ENCODE measurements around the gene ASNS.
"Not testable (repeated sequence)": the region's sequence is repeated elsewhere in the genome, so short reads cannot be mapped to it uniquely, and the experiment has no call there.

ASNS gene, protein sequence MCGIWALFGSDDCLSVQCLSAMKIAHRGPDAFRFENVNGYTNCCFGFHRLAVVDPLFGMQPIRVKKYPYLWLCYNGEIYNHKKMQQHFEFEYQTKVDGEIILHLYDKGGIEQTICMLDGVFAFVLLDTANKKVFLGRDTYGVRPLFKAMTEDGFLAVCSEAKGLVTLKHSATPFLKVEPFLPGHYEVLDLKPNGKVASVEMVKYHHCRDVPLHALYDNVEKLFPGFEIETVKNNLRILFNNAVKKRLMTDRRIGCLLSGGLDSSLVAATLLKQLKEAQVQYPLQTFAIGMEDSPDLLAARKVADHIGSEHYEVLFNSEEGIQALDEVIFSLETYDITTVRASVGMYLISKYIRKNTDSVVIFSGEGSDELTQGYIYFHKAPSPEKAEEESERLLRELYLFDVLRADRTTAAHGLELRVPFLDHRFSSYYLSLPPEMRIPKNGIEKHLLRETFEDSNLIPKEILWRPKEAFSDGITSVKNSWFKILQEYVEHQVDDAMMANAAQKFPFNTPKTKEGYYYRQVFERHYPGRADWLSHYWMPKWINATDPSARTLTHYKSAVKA

DNA sequence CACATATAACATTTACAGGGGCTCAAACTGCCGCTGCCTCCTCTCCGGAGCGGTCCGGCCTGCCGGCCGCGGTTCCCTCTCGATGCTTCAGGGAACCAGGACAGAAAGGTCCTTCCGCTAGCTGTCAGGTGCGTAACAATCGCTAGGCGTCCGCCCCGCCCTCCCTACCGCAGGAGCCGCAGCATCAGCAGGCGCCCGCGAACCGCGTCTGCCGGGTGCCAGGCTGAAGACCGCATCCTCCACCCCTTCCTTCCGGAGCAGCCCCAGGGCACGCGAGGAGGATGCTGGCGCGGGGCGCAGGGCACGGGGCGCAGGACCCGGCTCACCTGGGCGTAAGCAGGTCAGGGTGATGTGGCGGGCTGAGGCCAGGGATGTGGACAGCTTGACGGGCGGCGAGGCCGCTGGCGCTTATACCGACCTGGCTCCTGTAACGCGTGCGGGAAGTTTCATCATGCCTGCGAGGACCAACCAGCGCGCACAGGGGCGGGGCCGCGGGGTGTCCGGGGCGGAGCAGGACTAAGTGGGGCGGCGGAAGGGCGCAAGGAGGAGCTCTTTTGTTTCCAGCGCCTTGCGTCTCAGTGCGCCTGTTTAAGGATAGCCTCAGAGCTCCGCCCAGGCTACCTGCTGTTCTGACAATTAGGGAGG, at the start of gene ASNS:
ASNS (minus strand) TSS at position 384 of the 645 bp plus-strand sequence. CDS start 3,252 bp downstream, outside the sequence.
- Mint-ChIP-seq H3K9me3 (ENCODE audit: low read depth) (no peaks in the 10 kb centered on the region), H3K4me3 (peak within 1 kb of the TSS; percentile 91), H3K27ac (peak within 1 kb of the TSS; percentile 88), H3K36me3 (peaks cover 10% of the 10 kb centered on the region), H3K27me3 (no peaks in the 10 kb centered on the region), H3K4me1 (ENCODE audit: low read depth) (peaks cover 16% of the 10 kb centered on the region)

DNA sequence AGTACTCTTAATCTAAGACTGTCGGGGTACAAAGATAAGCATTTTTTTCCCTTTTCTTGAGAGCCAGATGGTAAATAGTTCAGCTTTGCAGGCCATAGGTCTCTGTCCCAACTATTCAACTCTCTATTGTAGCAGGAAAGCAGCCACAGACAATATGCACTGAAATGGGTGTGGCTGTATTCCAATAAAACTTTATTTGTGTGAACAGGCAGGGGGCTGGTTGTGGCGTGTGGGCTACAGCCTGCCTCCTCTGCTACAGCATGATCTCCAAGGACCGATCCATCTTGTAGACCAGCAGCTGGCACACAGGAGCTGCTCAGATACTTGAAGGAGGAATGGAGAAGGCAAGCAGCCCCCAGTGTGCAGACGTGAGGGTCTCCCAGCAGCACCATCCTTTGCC, 49.0 kb upstream of the ASNS start:
- H3K27ac Mint-ChIP-seq; H3K36me3 Mint-ChIP-seq; H3K4me3 Mint-ChIP-seq; H3K27me3 Mint-ChIP-seq; H3K4me1 Mint-ChIP-seq (ENCODE audit: low read depth); H3K9me3 Mint-ChIP-seq (ENCODE audit: low read depth): not testable (repeated sequence)

- not testable (repeated sequence) for H3K4me3 Mint-ChIP-seq; H3K27me3 Mint-ChIP-seq; H3K36me3 Mint-ChIP-seq; H3K27ac Mint-ChIP-seq; H3K9me3 Mint-ChIP-seq (ENCODE audit: low read depth); H3K4me1 Mint-ChIP-seq (ENCODE audit: low read depth)
Observed at GRCh38 chr7:97915267-97915666, 43.1 kb upstream of the ASNS start.

GRCh38 chr7:97912294-97912693, 40.1 kb upstream of the ASNS start:
- H3K4me3 Mint-ChIP-seq; H3K27me3 Mint-ChIP-seq; H3K4me1 Mint-ChIP-seq (ENCODE audit: low read depth); H3K36me3 Mint-ChIP-seq; H3K27ac Mint-ChIP-seq; H3K9me3 Mint-ChIP-seq (ENCODE audit: low read depth): not testable (repeated sequence)

DNA sequence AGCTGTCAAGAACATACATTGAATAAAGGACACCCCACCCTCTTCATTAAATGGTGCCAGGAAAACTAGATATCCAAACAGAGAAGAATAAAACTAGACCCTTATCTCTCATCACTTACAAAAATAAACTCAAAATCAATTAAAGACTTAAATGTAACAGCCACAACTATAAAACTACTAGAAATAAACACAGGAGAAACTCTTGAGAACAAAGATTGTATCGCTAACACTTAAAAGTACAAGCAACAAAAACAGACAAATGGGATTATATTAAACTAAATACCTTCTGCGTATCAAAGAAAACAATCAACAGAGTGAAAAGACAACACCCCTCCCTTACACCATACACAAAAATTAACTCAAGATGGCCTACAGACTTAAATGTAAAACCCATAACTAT, 24.7 kb upstream of the ASNS start:
- H3K36me3 Mint-ChIP-seq: peaks cover 13% of the 10 kb centered on the region
- H3K27ac Mint-ChIP-seq; H3K4me1 Mint-ChIP-seq (ENCODE audit: low read depth); H3K9me3 Mint-ChIP-seq (ENCODE audit: low read depth); H3K27me3 Mint-ChIP-seq; H3K4me3 Mint-ChIP-seq: not testable (repeated sequence)

DNA sequence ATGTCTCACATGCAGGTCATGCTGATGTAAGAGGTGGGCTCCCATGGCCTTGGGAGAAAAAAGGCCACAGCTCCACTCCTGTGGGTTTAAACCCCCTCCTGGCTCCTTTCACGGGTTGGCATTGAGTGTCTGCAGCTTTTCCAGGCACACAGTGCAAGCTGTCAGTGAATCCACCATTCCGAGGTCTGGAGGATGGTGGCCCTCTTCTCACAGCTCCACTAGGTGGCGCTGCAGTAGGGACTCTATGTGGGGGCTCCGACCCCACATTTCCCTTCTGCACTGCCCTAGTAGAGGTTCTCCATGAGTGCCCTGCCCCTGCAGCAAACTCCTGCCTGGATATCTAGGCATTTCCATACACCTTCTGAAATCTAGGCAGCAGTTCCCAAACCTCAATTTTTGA, 19.5 kb upstream of the ASNS start:
- H3K9me3 Mint-ChIP-seq (ENCODE audit: low read depth); H3K27me3 Mint-ChIP-seq; H3K27ac Mint-ChIP-seq; H3K4me3 Mint-ChIP-seq; H3K4me1 Mint-ChIP-seq (ENCODE audit: low read depth): not testable (repeated sequence)
- H3K36me3 Mint-ChIP-seq: peaks cover 20% of the 10 kb centered on the region

DNA sequence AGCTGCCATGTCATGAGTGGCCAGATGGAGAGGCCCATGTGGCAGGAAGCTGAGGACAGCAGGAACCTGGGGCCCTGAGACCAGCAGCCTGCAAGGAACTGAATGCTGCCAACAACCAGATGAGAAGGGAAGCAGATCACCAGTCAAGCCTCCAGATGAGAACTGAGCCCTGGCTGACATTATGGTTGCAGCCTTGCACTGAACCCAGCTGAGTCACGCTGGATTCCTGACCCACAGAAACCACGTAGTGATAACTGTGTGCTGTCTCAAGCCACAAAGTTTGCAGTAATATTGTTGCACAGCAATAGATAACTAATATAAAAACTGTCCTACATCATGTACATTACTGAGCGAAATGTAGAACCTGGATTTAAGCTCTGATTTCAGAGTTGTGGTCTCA, 7.3 kb upstream of the ASNS start:
- not testable (repeated sequence) for H3K9me3 Mint-ChIP-seq (ENCODE audit: low read depth); H3K4me1 Mint-ChIP-seq (ENCODE audit: low read depth); H3K36me3 Mint-ChIP-seq; H3K4me3 Mint-ChIP-seq; H3K27me3 Mint-ChIP-seq; H3K27ac Mint-ChIP-seq

GRCh38 chr7:97874894-97875293, 2.7 kb upstream of the ASNS start:
- H3K27me3 Mint-ChIP-seq; H3K27ac Mint-ChIP-seq; H3K9me3 Mint-ChIP-seq (ENCODE audit: low read depth); H3K36me3 Mint-ChIP-seq; H3K4me3 Mint-ChIP-seq: not testable (repeated sequence)
- peaks cover 14% of the 10 kb centered on the region for H3K4me1 Mint-ChIP-seq (ENCODE audit: low read depth)

DNA sequence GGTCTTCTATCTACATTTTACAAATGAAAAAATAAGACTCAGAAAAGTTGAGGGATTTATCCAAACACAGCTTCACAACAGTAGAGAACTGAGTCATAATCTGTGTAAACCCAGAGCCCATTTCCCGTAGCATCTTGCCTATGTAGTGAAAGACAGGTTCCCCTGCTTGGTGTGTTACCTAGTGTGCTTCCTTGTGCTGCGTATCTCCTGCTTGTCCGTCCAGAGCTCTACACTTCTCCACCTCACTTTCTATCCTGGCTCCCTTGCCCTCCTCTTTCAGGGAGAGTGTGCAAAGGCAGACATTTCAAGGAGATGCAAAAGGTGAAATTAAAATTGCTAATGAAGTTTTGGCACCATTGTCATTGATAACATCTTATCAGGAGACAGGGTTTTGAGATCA, 1.4 kb upstream of the ASNS start:
- Mint-ChIP-seq H3K36me3 (peaks cover 7% of the 10 kb centered on the region), H3K4me1 (ENCODE audit: low read depth) (peaks cover 16% of the 10 kb centered on the region), H3K4me3 (peak overlapping the region; percentile 1), H3K9me3 (ENCODE audit: low read depth) (no peaks in the 10 kb centered on the region), H3K27ac (no peak overlapping the region), H3K27me3 (no peaks in the 10 kb centered on the region)

- Mint-ChIP-seq H3K27me3 (no peaks in the 10 kb centered on the region), H3K36me3 (peaks cover 11% of the 10 kb centered on the region), H3K9me3 (ENCODE audit: low read depth) (no peaks in the 10 kb centered on the region), H3K4me1 (ENCODE audit: low read depth) (peaks cover 16% of the 10 kb centered on the region), H3K4me3 (peak overlapping the region; percentile 91), H3K27ac (peak overlapping the region; percentile 88)
Observed at GRCh38 chr7:97871659-97872024, 566 bp downstream of the ASNS start.

DNA sequence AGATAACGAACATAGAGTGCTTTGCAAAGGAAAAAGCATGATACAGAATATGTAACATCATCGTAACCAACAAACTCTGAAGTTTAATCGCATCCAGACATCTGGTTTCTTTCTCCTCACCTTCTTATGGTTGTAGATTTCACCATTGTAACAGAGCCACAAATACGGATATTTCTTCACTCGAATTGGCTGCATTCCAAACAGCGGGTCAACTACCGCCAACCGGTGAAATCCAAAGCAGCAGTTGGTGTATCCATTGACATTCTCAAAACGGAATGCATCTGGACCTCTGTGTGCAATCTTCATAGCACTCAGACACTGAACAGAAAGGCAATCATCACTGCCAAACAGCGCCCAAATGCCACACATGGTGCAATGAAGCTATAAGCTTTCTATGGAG, 3.4 kb downstream of the ASNS start:
- Mint-ChIP-seq H3K9me3 (ENCODE audit: low read depth) (no peaks in the 10 kb centered on the region), H3K27me3 (no peaks in the 10 kb centered on the region), H3K4me3 (no peak overlapping the region), H3K27ac (no peak overlapping the region), H3K36me3 (peaks cover 16% of the 10 kb centered on the region), H3K4me1 (ENCODE audit: low read depth) (peaks cover 16% of the 10 kb centered on the region)

GRCh38 chr7:97868314-97868713, 3.9 kb downstream of the ASNS start:
- Mint-ChIP-seq H3K9me3 (ENCODE audit: low read depth) (no peaks in the 10 kb centered on the region), H3K27me3 (no peaks in the 10 kb centered on the region), H3K4me3 (no peak overlapping the region), H3K4me1 (ENCODE audit: low read depth) (peaks cover 16% of the 10 kb centered on the region), H3K27ac (no peak overlapping the region), H3K36me3 (peaks cover 17% of the 10 kb centered on the region)

GRCh38 chr7:97865104-97865503, 7.1 kb downstream of the ASNS start:
- H3K36me3 Mint-ChIP-seq: peaks cover 28% of the 10 kb centered on the region
- no peaks in the 10 kb centered on the region for H3K27me3 Mint-ChIP-seq
- peaks cover 2% of the 10 kb centered on the region for H3K4me1 Mint-ChIP-seq (ENCODE audit: low read depth)
- H3K4me3 Mint-ChIP-seq: no peak overlapping the region
- no peaks in the 10 kb centered on the region for H3K9me3 Mint-ChIP-seq (ENCODE audit: low read depth)
- no peak overlapping the region for H3K27ac Mint-ChIP-seq

GRCh38 chr7:97859606-97860204, 12.5 kb downstream of the ASNS start:
- Mint-ChIP-seq H3K36me3 (peaks cover 40% of the 10 kb centered on the region), H3K4me1 (ENCODE audit: low read depth) (no peaks in the 10 kb centered on the region), H3K27ac (no peak overlapping the region), H3K4me3 (no peak overlapping the region), H3K27me3 (no peaks in the 10 kb centered on the region), H3K9me3 (ENCODE audit: low read depth) (no peaks in the 10 kb centered on the region)

DNA sequence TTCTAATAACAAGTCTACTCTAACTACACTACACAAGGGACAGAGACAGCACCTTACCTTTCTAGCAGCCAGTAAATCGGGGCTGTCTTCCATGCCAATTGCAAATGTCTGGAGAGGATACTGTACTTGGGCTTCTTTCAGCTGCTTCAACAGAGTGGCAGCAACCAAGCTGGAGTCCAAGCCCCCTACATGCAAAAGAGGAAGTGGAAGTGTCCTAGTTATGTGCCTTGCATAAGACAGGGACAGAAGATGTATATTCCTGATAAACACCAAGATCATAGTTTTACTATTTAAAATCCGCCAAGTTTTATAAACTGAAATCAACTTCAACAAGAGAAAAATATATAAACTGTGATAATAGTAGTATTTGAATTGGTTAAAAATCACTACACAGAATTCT, 14.0 kb downstream of the ASNS start:
- Mint-ChIP-seq H3K36me3 (peaks cover 41% of the 10 kb centered on the region), H3K27ac (no peak overlapping the region)

More for the DNA sequence above, 14.0 kb downstream of the ASNS start:
- H3K4me3 Mint-ChIP-seq: no peak overlapping the region
- no peaks in the 10 kb centered on the region for H3K4me1 Mint-ChIP-seq (ENCODE audit: low read depth)
- no peaks in the 10 kb centered on the region for H3K27me3 Mint-ChIP-seq
- no peaks in the 10 kb centered on the region for H3K9me3 Mint-ChIP-seq (ENCODE audit: low read depth)
